ENCODE results near the gene PLCE1.

DNA sequence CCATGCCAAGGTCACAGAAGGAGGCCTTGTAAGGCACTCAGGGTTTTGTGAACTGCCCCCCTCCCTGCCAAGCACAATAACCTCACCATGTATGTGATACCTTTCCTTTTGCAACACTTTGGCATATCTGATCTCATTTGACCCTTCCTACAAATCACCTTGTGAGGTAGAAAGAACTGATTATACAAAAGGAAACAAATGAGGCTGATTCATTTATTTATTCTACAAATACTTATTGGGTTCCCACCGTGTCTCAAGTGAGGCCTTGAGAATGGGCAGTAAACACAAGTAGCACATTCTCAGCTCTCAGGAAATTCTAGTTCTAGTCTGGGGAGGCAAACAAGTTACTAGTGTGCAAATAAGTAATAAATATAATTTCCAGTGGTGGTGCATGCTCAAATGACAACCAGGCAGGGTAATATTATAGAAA lies 19.6 kb downstream of the PLCE1 start:
- TF ChIP-seq, protein P1, sequence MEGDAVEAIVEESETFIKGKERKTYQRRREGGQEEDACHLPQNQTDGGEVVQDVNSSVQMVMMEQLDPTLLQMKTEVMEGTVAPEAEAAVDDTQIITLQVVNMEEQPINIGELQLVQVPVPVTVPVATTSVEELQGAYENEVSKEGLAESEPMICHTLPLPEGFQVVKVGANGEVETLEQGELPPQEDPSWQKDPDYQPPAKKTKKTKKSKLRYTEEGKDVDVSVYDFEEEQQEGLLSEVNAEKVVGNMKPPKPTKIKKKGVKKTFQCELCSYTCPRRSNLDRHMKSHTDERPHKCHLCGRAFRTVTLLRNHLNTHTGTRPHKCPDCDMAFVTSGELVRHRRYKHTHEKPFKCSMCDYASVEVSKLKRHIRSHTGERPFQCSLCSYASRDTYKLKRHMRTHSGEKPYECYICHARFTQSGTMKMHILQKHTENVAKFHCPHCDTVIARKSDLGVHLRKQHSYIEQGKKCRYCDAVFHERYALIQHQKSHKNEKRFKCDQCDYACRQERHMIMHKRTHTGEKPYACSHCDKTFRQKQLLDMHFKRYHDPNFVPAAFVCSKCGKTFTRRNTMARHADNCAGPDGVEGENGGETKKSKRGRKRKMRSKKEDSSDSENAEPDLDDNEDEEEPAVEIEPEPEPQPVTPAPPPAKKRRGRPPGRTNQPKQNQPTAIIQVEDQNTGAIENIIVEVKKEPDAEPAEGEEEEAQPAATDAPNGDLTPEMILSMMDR (conservative IDR thresholded peaks at IDR 0.05; ENCODE audit: low read depth, low read length): no peak
- TF ChIP-seq MXI1 (IDR thresholded peaks at IDR 0.05; ENCODE audit: borderline replicate concordance, low read depth, low read length): no peak
